ENCODE results near the gene ZNF554.

- TF ChIP-seq, protein P1, sequence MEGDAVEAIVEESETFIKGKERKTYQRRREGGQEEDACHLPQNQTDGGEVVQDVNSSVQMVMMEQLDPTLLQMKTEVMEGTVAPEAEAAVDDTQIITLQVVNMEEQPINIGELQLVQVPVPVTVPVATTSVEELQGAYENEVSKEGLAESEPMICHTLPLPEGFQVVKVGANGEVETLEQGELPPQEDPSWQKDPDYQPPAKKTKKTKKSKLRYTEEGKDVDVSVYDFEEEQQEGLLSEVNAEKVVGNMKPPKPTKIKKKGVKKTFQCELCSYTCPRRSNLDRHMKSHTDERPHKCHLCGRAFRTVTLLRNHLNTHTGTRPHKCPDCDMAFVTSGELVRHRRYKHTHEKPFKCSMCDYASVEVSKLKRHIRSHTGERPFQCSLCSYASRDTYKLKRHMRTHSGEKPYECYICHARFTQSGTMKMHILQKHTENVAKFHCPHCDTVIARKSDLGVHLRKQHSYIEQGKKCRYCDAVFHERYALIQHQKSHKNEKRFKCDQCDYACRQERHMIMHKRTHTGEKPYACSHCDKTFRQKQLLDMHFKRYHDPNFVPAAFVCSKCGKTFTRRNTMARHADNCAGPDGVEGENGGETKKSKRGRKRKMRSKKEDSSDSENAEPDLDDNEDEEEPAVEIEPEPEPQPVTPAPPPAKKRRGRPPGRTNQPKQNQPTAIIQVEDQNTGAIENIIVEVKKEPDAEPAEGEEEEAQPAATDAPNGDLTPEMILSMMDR (IDR thresholded peaks at IDR 0.05 in 4 of 5, conservative IDR thresholded peaks at IDR 0.05 in 1 of 5): no peak
- TF ChIP-seq POLR2A (IDR thresholded peaks at IDR 0.05): no peak
These were observed 29.0 kb upstream of the ZNF554 start for GRCh38 chr19:2790557-2791271.
